ENCODE measurements around the gene ELAPOR1. TPM values are rescaled to one million over a fixed set of nuclear protein-coding genes. Genes with fewer than 3 reads are reported as not detected.

Gene ELAPOR1
- polyA plus RNA-seq (2013, experiment 1 of 2) = 0.35 TPM
- polyA plus RNA-seq (2013, experiment 2 of 2) = 0.57 TPM

- Histone ChIP-seq H3K27ac (ENCODE audit: low read depth, low read length) (no peak within 1 kb of the TSS), H3K9me3 (ENCODE audit: insufficient read depth, low read depth, low read length) (no peaks in the 10 kb centered on the region), H3K4me3 (ENCODE audit: low read length) (peak within 1 kb of the TSS; percentile 48), H3K27me3 (ENCODE audit: insufficient read depth, low read length) (peaks cover 68% of the 10 kb centered on the region), H3K4me1 (ENCODE audit: insufficient read depth, low read length) (0 out of 2 replicates have a peak, but pooled peaks cover 4% of the 10 kb centered on the region), H3K9ac (ENCODE audit: low read depth, low read length) (no peak within 1 kb of the TSS), H3K36me3 (ENCODE audit: insufficient read depth, low read length) (no peaks in the 10 kb centered on the region)
- WGBS = 2% methylated on average over 56 of the region's 56 CpGs
Observed at GRCh38 chr1:109113590-109114341, at the start of gene ELAPOR1. Gene ELAPOR1 (plus strand): TSS chr1:109114115. CDS start chr1:109114184, 69 bp downstream.

- Histone ChIP-seq H3K27ac (ENCODE audit: low read depth, low read length) (no peak overlapping the region), H3K4me1 (ENCODE audit: insufficient read depth, low read length) (no peaks in the 10 kb centered on the region), H3K9ac (ENCODE audit: low read depth, low read length) (no peak overlapping the region), H3K36me3 (ENCODE audit: insufficient read depth, low read length) (peaks cover 55% of the 10 kb centered on the region), H3K4me3 (ENCODE audit: low read length) (no peak overlapping the region), H3K9me3 (ENCODE audit: insufficient read depth, low read depth, low read length) (no peaks in the 10 kb centered on the region), H3K27me3 (ENCODE audit: insufficient read depth, low read length) (no peaks in the 10 kb centered on the region)
- WGBS = 91% methylated on average over 2 of the region's 3 CpGs
Observed at GRCh38 chr1:109065137-109065536, 48.8 kb upstream of the ELAPOR1 start.

DNA sequence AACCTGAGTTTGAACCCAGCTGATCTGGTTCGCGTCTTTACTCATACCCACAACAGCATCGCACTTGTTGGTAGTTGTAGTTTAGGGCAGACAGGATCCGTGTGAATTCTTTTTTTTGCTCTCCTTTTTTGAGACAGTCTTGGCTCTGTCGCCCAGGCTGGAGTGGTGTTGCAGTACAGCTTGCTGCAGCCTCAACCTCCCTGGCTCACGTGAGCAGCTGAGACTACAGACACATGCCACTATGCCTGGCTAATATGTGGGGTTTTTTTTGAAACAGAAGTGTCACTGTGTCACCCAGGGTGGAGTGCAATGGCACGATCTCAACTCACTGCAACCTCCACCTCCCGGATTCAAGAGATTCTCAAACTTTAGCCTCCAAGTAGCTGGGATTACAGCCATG lies 46.0 kb upstream of the ELAPOR1 start:
- Histone ChIP-seq H3K4me1 (ENCODE audit: insufficient read depth, low read length) (no peaks in the 10 kb centered on the region), H3K27ac (ENCODE audit: low read depth, low read length) (no peak overlapping the region), H3K27me3 (ENCODE audit: insufficient read depth, low read length) (no peaks in the 10 kb centered on the region), H3K9ac (ENCODE audit: low read depth, low read length) (no peak overlapping the region), H3K36me3 (ENCODE audit: insufficient read depth, low read length) (peaks cover 62% of the 10 kb centered on the region), H3K4me3 (ENCODE audit: low read length) (no peak overlapping the region), H3K9me3 (ENCODE audit: insufficient read depth, low read depth, low read length) (no peaks in the 10 kb centered on the region)
- WGBS = 96% methylated on average over 8 of the region's 8 CpGs

GRCh38 chr1:109069294-109069693 lies 44.6 kb upstream of the ELAPOR1 start:
- H3K4me3 ChIP-seq (ENCODE audit: low read length) = no peak overlapping the region
- H3K4me1 ChIP-seq (ENCODE audit: insufficient read depth, low read length) = no peaks in the 10 kb centered on the region
- H3K36me3 ChIP-seq (ENCODE audit: insufficient read depth, low read length) = peaks cover 60% of the 10 kb centered on the region
- H3K9ac ChIP-seq (ENCODE audit: low read depth, low read length) = no peak overlapping the region
- H3K27me3 ChIP-seq (ENCODE audit: insufficient read depth, low read length) = no peaks in the 10 kb centered on the region
- no peak overlapping the region for H3K27ac ChIP-seq (ENCODE audit: low read depth, low read length)
- no peaks in the 10 kb centered on the region for H3K9me3 ChIP-seq (ENCODE audit: insufficient read depth, low read depth, low read length)
- 92% methylated on average over 1 of the region's 1 CpG for WGBS

- Histone ChIP-seq H3K4me3 (ENCODE audit: low read length) (peak within 1 kb of the TSS; percentile 86), H3K9ac (ENCODE audit: low read depth, low read length) (peak within 1 kb of the TSS; percentile 85), H3K4me1 (ENCODE audit: insufficient read depth, low read length) (peaks cover 8% of the 10 kb centered on the region; the same call in 1 of the 2 replicates), H3K36me3 (ENCODE audit: insufficient read depth, low read length) (peaks cover 17% of the 10 kb centered on the region), H3K27me3 (ENCODE audit: insufficient read depth, low read length) (no peaks in the 10 kb centered on the region), H3K9me3 (ENCODE audit: insufficient read depth, low read depth, low read length) (no peaks in the 10 kb centered on the region), H3K27ac (ENCODE audit: low read depth, low read length) (peak within 1 kb of the TSS; percentile 98)
- 6% methylated on average over 39 of the region's 39 CpGs for WGBS
Observed at GRCh38 chr1:109075531-109076490, 38.1 kb upstream of the ELAPOR1 start, which contains the start of gene TAF13. Gene TAF13 (minus strand): TSS chr1:109076003. CDS start chr1:109075947, 56 bp downstream.

DNA sequence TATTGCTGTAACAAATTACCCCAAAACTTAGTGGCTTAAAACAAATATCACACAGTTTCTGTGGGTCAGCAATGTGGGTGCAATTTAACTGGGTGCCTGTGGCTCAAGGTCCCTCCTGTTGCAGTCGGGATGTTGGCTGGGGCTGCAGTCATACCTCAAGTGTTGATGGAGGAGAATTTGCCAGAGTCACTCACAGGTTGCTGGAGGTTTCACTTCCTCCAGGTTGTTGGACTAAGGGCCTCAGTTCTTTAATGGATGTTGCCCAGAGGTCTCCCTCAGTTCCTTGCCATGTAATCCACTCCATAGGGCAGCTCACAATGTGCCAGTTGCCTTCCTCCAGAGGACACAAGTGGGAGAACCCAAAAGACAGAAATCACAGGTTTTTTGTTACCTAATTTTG lies 35.6 kb upstream of the ELAPOR1 start:
- WGBS = 97% methylated on average over 1 of the region's 1 CpG
- Histone ChIP-seq H3K27me3 (ENCODE audit: insufficient read depth, low read length) (no peaks in the 10 kb centered on the region), H3K4me1 (ENCODE audit: insufficient read depth, low read length) (peaks cover 9% of the 10 kb centered on the region; the same call in 1 of the 2 replicates), H3K27ac (ENCODE audit: low read depth, low read length) (no peak overlapping the region), H3K4me3 (ENCODE audit: low read length) (no peak overlapping the region), H3K9ac (ENCODE audit: low read depth, low read length) (no peak overlapping the region), H3K9me3 (ENCODE audit: insufficient read depth, low read depth, low read length) (no peaks in the 10 kb centered on the region), H3K36me3 (ENCODE audit: insufficient read depth, low read length) (peaks cover 3% of the 10 kb centered on the region; the same call in 1 of the 2 replicates)

GRCh38 chr1:109079240-109079622 lies 34.7 kb upstream of the ELAPOR1 start:
- H3K4me1 ChIP-seq (ENCODE audit: insufficient read depth, low read length) = peaks cover 18% of the 10 kb centered on the region; the same call in 1 of the 2 replicates
- no peaks in the 10 kb centered on the region for H3K27me3 ChIP-seq (ENCODE audit: insufficient read depth, low read length)
- 100% methylated on average over 2 of the region's 2 CpGs for WGBS
- H3K9me3 ChIP-seq (ENCODE audit: insufficient read depth, low read depth, low read length) = no peaks in the 10 kb centered on the region
- H3K4me3 ChIP-seq (ENCODE audit: low read length) = no peak overlapping the region
- H3K36me3 ChIP-seq (ENCODE audit: insufficient read depth, low read length) = no peaks in the 10 kb centered on the region
- no peak overlapping the region for H3K9ac ChIP-seq (ENCODE audit: low read depth, low read length)
- H3K27ac ChIP-seq (ENCODE audit: low read depth, low read length) = no peak overlapping the region

- no peaks in the 10 kb centered on the region for H3K36me3 ChIP-seq (ENCODE audit: insufficient read depth, low read length)
- H3K9me3 ChIP-seq (ENCODE audit: insufficient read depth, low read depth, low read length) = no peaks in the 10 kb centered on the region
- no peak overlapping the region for H3K9ac ChIP-seq (ENCODE audit: low read depth, low read length)
- 0 out of 2 replicates have a peak overlapping the region, but pooled peaks have one; percentile 23 for H3K27ac ChIP-seq (ENCODE audit: low read depth, low read length)
- 88% methylated on average over 4 of the region's 5 CpGs for WGBS
- H3K4me3 ChIP-seq (ENCODE audit: low read length) = no peak overlapping the region
- peaks cover 18% of the 10 kb centered on the region; the same call in 1 of the 2 replicates for H3K4me1 ChIP-seq (ENCODE audit: insufficient read depth, low read length)
- no peaks in the 10 kb centered on the region for H3K27me3 ChIP-seq (ENCODE audit: insufficient read depth, low read length)
Observed at GRCh38 chr1:109080441-109081082, 33.4 kb upstream of the ELAPOR1 start.

- 77% methylated on average over 3 of the region's 3 CpGs for WGBS
- peaks cover 18% of the 10 kb centered on the region; the same call in 1 of the 2 replicates for H3K4me1 ChIP-seq (ENCODE audit: insufficient read depth, low read length)
- H3K27me3 ChIP-seq (ENCODE audit: insufficient read depth, low read length) = no peaks in the 10 kb centered on the region
- no peak overlapping the region for H3K9ac ChIP-seq (ENCODE audit: low read depth, low read length)
- no peak overlapping the region; the same call in 1 of the 2 replicates for H3K27ac ChIP-seq (ENCODE audit: low read depth, low read length)
- H3K4me3 ChIP-seq (ENCODE audit: low read length) = no peak overlapping the region
- H3K36me3 ChIP-seq (ENCODE audit: insufficient read depth, low read length) = no peaks in the 10 kb centered on the region
- H3K9me3 ChIP-seq (ENCODE audit: insufficient read depth, low read depth, low read length) = no peaks in the 10 kb centered on the region
Observed at GRCh38 chr1:109083501-109083900, 30.4 kb upstream of the ELAPOR1 start.

DNA sequence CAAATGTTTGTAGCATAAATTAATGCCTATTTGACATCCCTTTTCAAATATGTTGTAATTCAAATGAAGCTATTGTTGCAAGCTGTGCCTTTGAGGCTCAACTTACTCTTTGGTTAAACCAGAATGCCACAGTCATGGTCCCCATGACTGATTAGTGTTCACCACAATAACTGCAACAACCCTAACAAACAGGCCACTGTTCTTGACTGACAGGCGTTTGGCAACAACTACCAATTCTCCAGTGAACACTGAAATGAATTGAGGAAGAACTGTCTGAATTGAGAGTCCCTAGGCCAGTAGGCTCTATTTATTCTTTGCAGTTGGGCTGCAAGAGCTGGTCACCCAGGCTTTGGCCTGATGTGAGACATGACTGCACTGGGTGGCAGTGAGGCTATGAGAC lies 30.0 kb upstream of the ELAPOR1 start:
- WGBS = 75% methylated on average over 1 of the region's 1 CpG

More for the DNA sequence above, 30.0 kb upstream of the ELAPOR1 start:
- H3K9me3 ChIP-seq (ENCODE audit: insufficient read depth, low read depth, low read length) = no peaks in the 10 kb centered on the region
- no peak overlapping the region for H3K4me3 ChIP-seq (ENCODE audit: low read length)
- peak overlapping the region; percentile 1; the same call in 1 of the 2 replicates for H3K27ac ChIP-seq (ENCODE audit: low read depth, low read length)
- H3K27me3 ChIP-seq (ENCODE audit: insufficient read depth, low read length) = no peaks in the 10 kb centered on the region
- no peak overlapping the region for H3K9ac ChIP-seq (ENCODE audit: low read depth, low read length)
- H3K4me1 ChIP-seq (ENCODE audit: insufficient read depth, low read length) = peaks cover 18% of the 10 kb centered on the region; the same call in 1 of the 2 replicates
- H3K36me3 ChIP-seq (ENCODE audit: insufficient read depth, low read length) = no peaks in the 10 kb centered on the region
